K562 (cell line): Measurements from ENCODE around the gene SPCS3. TPM values are rescaled to one million over a fixed set of nuclear protein-coding genes. Genes with fewer than 3 reads are reported as not detected.

Experiments
- ARID1B ChIP-seq: fragments of 450-650 bp; IDR thresholded peaks from 2 replicates; pipeline ENCODE4 v1.6.1; 2016; ENCODE audit warnings: antibody characterized with exemption, mild to moderate bottlenecking, inconsistent platforms
- CCAR2 ChIP-seq: fragments of 200-400 bp; formaldehyde crosslinking; IDR thresholded peaks from 2 replicates; pipeline ENCODE4 v1.6.1; 2017; ENCODE audit warnings: mild to moderate bottlenecking, low read depth, low read length
- CHD2 ChIP-seq: IDR thresholded peaks from 2 replicates; pipeline ENCODE4 v1.6.1; 2011; ENCODE audit warnings: low read depth, low read length
- CXXC5 ChIP-seq: fragments of 250-450 bp; sonication (Bioruptor Pico); IDR thresholded peaks from 2 replicates; pipeline ENCODE4 v1.8.0; 2022; ENCODE audit warnings: inconsistent platforms, mild to moderate bottlenecking, moderate library complexity
- EP300 ChIP-seq: IDR thresholded peaks from 2 replicates; pipeline ENCODE4 v1.6.1; 2012; ENCODE audit warnings: low read length, improper control_type of control experiment
- EP400 ChIP-seq: fragments of 450-650 bp; IDR thresholded peaks from 2 replicates; pipeline ENCODE4 v1.6.1; 2017; ENCODE audit warnings: antibody characterized with exemption, mild to moderate bottlenecking, moderate library complexity
- HES1 ChIP-seq: fragments of 450-650 bp; IDR thresholded peaks from 2 replicates; pipeline ENCODE4 v1.6.1; 2016; ENCODE audit warnings: low read depth, mild to moderate bottlenecking, moderate library complexity
- HNRNPUL1 ChIP-seq: fragments of 200-400 bp; formaldehyde crosslinking; IDR thresholded peaks from 2 replicates; pipeline ENCODE4 v1.6.1; 2017; ENCODE audit warnings: low read length
- MEF2A ChIP-seq: IDR thresholded peaks from 2 replicates; pipeline ENCODE4 v1.6.1; 2011; ENCODE audit warnings: low read depth, mild to moderate bottlenecking, low read length, moderate library complexity; ENCODE audit not compliant: control insufficient read depth
- POLR3A ChIP-seq: IDR thresholded peaks from 2 replicates; pipeline ENCODE4 v1.6.1; 2011; ENCODE audit warnings: borderline replicate concordance, mild to moderate bottlenecking, moderate library complexity; ENCODE audit not compliant: insufficient read length, insufficient read depth; ENCODE audit errors: extremely low read depth
- SOX6 ChIP-seq: fragments of 450-650 bp; IDR thresholded peaks from 2 replicates; pipeline ENCODE4 v1.6.1; 2014; ENCODE audit warnings: mild to moderate bottlenecking
- TCF15 ChIP-seq: fragments of 250-450 bp; sonication (Bioruptor Pico); IDR thresholded peaks from 2 replicates; pipeline ENCODE4 v1.8.0; 2022; ENCODE audit warnings: moderate library complexity, mild to moderate bottlenecking, inconsistent platforms
- ZBTB11 ChIP-seq, 3 experiments: fragments of 200-800 bp in 1 of 3; fragments of 250-450 bp in 1 of 3; fragments of 450-650 bp in 1 of 3; sonication (Bioruptor Pico) in 1 of 3; sonication (Bioruptor generic) in 1 of 3; formaldehyde crosslinking in 1 of 3; IDR thresholded peaks; 2 replicates each; pipeline versions ENCODE4 v1.6.1 to v1.8.0; 2016 to 2022; ENCODE audit warnings: mild to moderate bottlenecking in 2 of 3, missing genetic modification characterization in 2 of 3, missing compliant biosample characterization in 1 of 3, moderate library complexity in 1 of 3
- ZNF347 ChIP-seq: fragments of 450-650 bp; formaldehyde crosslinking; IDR thresholded peaks from 2 replicates; pipeline ENCODE4 v1.4.0; 2020; ENCODE audit warnings: low read depth, mild to moderate bottlenecking, moderate library complexity
- polyA plus RNA-seq, 8 experiments: library from polyadenylated mRNA; depleted of rRNA in 4 of 8; stranded (reverse) in 5 of 8; unstranded in 3 of 8; fragments of >200 nt; fragmentation: Nextera tagmentation in 2 of 8; fragmentation: Illumina TruSeq in 1 of 8; extraction: Ambion mirVana in 2 of 8; extraction: Trizol in 1 of 8; gene quantifications; 2 replicates each; pipeline versions ENCODE4 v1.2.1 to v1.2.3, GENCODE V29; 2011 to 2014; ENCODE audit warnings: inconsistent platforms in 1 of 8, missing spikeins in 1 of 8
- total RNA-seq, 7 experiments: library from RNA; depleted of rRNA in 6 of 7; stranded (reverse); fragments of >200 nt in 6 of 7; fragmentation: Illumina TruSeq in 2 of 7; extraction: Trizol in 2 of 7; gene quantifications; 2 replicates each; pipeline versions ENCODE4 v1.2.1 to v1.2.3, GENCODE V29; 2011 to 2021; ENCODE audit warnings: low replicate concordance in 1 of 7
- TF ChIP-seq, protein P1 (sequence below): fragments of 450-650 bp; formaldehyde crosslinking; IDR thresholded peaks from 2 replicates; pipeline ENCODE4 v1.4.0; 2020; ENCODE audit warnings: mild to moderate bottlenecking, mixed read lengths
- TF ChIP-seq, protein P2 (sequence below): fragments of 200-400 bp; formaldehyde crosslinking; IDR thresholded peaks from 2 replicates; pipeline ENCODE4 v1.6.1; 2017; ENCODE audit warnings: mild to moderate bottlenecking, low read depth, low read length, moderate library complexity

SPCS3 gene
- total and polyA plus RNA-seq, 9 of the 15 experiments (the other 6 are each of a cell fraction or from before 2014, with no cell fraction given): 64.6 to 196 (median 85.4) TPM

- TF ChIP-seq TCF15 (CRISPR knock-in tag) (no peak), SOX6 (0 out of 2 replicates have a peak, but pooled peaks have one; percentile 12), MEF2A (no peak), ARID1B (peak; percentile 25), HES1 (no peak), ZNF347 (CRISPR knock-in tag) (no peak), CCAR2 (no peak), HNRNPUL1 (no peak), CXXC5 (no peak), EP300 (no peak), EP400 (peak; percentile 47; the same call in 1 of the 2 replicates), ZBTB11 (CRISPR knock-in tag; IDR thresholded peaks at IDR 0.05) (no peak), POLR3A (no peak), CHD2 (no peak)
- TF ChIP-seq, protein P1, sequence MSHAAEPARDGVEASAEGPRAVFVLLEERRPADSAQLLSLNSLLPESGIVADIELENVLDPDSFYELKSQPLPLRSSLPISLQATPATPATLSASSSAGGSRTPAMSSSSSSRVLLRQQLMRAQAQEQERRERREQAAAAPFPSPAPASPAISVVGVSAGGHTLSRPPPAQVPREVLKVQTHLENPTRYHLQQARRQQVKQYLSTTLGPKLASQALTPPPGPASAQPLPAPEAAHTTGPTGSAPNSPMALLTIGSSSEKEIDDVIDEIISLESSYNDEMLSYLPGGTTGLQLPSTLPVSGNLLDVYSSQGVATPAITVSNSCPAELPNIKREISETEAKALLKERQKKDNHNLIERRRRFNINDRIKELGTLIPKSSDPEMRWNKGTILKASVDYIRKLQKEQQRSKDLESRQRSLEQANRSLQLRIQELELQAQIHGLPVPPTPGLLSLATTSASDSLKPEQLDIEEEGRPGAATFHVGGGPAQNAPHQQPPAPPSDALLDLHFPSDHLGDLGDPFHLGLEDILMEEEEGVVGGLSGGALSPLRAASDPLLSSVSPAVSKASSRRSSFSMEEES (CRISPR knock-in tag): peak; percentile 5; the same call in 1 of the 2 replicates
- TF ChIP-seq, protein P2, sequence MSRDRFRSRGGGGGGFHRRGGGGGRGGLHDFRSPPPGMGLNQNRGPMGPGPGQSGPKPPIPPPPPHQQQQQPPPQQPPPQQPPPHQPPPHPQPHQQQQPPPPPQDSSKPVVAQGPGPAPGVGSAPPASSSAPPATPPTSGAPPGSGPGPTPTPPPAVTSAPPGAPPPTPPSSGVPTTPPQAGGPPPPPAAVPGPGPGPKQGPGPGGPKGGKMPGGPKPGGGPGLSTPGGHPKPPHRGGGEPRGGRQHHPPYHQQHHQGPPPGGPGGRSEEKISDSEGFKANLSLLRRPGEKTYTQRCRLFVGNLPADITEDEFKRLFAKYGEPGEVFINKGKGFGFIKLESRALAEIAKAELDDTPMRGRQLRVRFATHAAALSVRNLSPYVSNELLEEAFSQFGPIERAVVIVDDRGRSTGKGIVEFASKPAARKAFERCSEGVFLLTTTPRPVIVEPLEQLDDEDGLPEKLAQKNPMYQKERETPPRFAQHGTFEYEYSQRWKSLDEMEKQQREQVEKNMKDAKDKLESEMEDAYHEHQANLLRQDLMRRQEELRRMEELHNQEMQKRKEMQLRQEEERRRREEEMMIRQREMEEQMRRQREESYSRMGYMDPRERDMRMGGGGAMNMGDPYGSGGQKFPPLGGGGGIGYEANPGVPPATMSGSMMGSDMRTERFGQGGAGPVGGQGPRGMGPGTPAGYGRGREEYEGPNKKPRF: no peak
These were observed 539 bp upstream of the SPCS3 start (continued) for GRCh38 chr4:176319151-176319703.
